Fibroblast of upper back skin (primary cell): Measurements from ENCODE around the gene CCSER1.
"Not testable (repeated sequence)": the region's sequence is repeated elsewhere in the genome, so short reads cannot be mapped to it uniquely, and the experiment has no call there.

ENCODE experiments used
- DNase-seq: peaks from one replicate; pipeline ENCODE4 v3.0.0-alpha.2; 2013

CCSER1 gene

GRCh38 chr4:91470671-91471070 lies 1343.5 kb downstream of the CCSER1 start:
- DNase-seq = no peak

GRCh38 chr4:91471280-91471679 lies 1344.1 kb downstream of the CCSER1 start:
- DNase-seq = no peak

DNA sequence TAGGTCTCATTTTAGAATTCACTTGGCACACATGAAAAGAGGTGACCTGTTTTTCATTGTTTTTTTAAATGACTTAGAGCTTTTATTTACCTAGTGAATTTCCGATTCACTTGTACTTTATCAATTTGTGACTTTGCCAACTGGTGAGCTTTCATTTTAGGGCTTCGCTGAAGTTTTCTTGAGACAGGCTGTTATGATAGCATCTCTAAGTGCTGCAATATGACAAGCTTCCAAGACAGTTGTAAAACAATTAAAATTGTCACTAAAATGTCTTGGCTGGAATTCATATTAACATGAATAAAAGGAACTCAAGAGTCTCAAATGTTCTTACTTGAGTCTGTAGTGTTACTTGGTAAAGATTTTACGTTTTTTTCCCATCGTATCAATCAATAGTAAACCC lies 1344.9 kb downstream of the CCSER1 start:
- no peak for DNase-seq

DNA sequence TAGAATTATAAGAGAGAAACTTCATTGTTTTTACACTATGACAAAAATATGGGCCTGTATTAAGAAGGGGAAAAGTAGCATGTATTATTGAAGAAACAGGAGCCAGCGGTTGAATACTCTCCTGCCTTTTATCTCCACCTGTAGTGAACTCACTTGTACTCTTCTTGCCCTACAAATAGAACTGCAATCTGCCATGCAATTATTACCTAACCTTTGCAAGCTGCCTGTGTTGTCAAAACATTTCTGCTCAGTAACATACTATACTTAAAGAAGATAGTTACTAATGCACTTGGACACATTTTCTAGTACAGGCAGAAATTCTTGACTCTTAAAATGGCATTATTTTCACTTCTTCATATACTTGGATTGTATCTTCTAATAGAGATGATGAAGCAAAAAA lies 1358.2 kb downstream of the CCSER1 start:
- DNase-seq = no peak

GRCh38 chr4:91488946-91489345 lies 1361.8 kb downstream of the CCSER1 start:
- no peak for DNase-seq

GRCh38 chr4:91497892-91498291 lies 1370.7 kb downstream of the CCSER1 start:
- no peak for DNase-seq

DNA sequence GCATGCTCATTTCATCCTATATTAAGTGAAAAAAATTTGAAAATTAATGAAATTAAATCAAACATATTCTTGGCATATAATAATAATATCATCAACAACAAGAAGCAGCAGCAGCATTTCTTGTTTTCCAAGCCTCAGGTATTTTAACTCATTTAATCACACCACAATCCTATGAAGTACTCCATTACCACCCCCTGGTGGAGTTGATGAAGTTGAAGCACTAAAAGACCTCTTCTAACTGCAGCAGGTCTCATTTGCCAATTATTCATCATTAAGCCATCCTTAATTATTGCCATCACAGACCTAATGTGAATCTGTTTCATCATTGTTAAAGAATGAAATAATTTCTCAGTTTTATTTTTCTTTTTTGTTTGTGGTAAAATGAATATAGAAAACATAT lies 1375.2 kb downstream of the CCSER1 start:
- no peak for DNase-seq

DNA sequence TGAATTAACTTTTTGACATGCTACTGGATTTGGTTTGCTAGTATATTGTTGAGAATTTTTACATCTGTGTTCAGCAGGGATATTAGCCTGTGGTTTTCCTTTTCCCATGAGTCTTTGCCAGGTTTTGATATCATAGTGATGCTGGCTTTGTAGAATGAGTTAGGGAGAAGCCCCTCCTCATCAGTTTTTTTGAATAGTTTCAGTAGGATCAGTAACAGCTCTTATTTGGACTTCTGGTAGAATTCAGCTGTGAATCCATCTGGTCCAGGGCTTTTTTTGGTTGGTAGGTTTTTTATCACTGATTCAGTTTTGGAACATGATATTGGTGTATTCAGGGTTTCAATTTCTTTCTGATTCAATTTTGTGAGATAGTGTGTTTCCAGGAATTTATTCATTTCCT lies 1386.1 kb downstream of the CCSER1 start:
- no peak for DNase-seq

GRCh38 chr4:91519155-91519554 lies 1392.0 kb downstream of the CCSER1 start:
- no peak for DNase-seq

DNA sequence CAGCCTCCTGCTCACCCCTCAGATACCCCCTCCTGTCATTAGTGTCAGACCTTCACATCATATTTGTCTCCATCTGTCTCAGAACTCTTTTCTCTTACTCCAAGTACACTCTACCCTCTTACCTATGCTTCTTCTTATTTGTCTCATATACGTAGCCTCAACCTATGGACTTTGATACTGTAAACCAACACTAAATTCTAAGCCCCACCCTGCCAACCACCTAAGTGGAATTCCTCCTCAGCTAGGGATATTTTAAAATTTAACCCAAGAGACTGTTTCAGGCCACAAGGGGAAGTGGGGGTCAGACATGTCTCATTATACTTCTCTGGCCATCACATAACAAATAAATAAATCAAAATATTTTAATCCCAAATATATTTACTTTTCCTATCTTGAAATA lies 1398.4 kb downstream of the CCSER1 start:
- no peak for DNase-seq

GRCh38 chr4:91527056-91527455 lies 1399.9 kb downstream of the CCSER1 start:
- DNase-seq = no peak

DNA sequence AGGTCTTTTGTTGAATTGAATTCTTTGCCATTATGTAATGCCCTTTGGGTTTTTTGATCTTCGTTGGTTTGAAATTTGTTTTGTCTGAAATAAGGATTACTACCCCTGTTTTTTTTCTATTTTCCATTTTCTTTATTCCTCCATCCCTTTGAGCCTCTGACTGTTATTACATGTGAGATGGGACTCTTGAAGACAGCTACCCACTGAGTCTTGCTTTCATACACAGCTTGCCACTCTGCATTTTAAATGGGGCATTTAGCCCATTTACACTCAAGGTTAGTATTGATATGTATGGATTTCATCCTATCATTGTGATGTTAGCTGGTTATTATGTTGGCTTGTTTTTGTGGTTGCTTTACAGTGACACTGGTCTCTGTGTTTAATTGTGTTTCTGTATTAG lies 1440.4 kb downstream of the CCSER1 start:
- DNase-seq = no peak

- no peak for DNase-seq
Measured at GRCh38 chr4:91577864-91578263, 1450.7 kb downstream of the CCSER1 start.

- DNase-seq = no peak
Measured at GRCh38 chr4:91590260-91590659, 1463.1 kb downstream of the CCSER1 start.

- DNase-seq = no peak
Measured at GRCh38 chr4:91592125-91592524, 1464.9 kb downstream of the CCSER1 start.

- no peak for DNase-seq
Measured at GRCh38 chr4:91596718-91597117, 1469.5 kb downstream of the CCSER1 start.

DNA sequence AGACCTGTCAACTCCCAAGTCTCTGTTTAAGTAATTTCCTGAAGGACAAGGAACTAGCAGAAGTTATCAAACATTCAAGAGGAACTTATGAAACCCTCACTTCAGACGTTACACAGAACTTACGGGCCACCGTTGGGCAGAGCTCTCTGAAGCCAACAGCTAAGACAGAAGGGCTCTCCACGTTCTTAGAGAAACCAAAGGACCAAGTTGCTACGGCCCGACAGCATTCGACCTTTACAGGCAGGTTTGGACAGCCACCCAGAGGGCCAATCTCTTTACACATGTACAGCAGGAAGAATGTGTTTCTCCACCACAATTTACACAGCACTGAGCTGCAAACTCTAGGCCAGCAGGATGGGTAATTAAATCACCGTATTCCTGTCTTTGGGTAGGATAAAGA lies 1471.5 kb downstream of the CCSER1 start:
- no peak for DNase-seq

DNA sequence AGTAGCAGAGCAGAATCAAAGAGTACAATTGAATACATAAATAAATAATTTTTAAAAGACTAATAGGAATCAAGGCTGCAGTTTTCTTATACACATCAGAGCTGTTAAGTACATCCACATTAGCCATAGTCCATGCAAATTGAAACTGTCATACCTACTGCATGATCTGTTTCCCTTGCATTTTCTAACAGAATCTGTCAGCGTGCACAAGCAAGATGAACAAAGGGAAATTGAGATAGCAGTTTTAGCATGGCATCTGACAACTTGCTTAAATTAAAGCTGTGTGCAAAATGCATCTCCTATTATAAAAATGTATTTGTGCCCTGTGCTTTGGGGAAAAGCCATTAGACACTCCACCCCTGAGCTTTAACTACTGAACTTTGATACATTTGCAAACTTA lies 1473.1 kb downstream of the CCSER1 start:
- DNase-seq = no peak

DNA sequence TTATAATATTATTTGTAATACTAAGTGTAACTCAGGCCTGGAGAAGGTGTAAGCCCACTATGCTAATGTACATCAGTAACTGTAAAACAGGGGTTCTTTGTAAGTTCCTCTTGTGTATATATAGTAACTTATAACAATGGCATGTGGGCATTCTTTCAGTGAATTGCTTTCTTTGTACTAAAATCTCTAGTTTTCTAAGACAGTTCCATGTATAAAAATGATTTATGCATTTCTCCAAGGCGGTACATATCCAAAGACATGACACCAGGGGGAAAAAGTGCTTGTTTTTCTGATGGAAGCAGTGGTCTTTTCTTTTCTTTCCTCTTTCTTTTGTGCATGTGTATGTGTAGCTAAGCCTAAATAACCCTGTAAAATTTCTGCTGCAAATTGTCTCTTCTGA lies 1474.2 kb downstream of the CCSER1 start:
- DNase-seq = no peak

DNA sequence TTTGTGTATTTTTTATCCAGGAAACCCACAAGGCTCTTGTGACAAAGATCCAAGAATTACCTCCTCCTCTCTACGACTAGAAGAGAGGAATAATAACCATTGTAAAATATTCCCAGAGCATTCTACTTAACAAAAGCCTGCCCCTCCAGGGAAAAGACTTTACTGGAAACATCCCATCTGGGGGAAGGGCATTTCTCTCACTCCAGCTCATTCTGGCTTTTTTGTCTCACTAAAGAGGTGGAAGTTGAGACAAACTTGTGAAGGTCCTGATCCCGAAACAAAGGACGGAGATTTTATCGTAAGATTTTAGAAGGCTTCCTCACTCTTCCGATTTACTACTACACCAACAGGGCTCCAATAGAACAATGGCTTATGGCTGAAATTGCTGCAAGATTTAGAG lies 1484.6 kb downstream of the CCSER1 start:
- DNase-seq = no peak

- no peak for DNase-seq
Measured at GRCh38 chr4:91620952-91621351, 1493.8 kb downstream of the CCSER1 start.

GRCh38 chr4:91621446-91621845 lies 1494.3 kb downstream of the CCSER1 start:
- DNase-seq = no peak

- DNase-seq = no peak
Measured at GRCh38 chr4:91622925-91623602, 1495.9 kb downstream of the CCSER1 start.

GRCh38 chr4:91623603-91623967 lies 1496.4 kb downstream of the CCSER1 start:
- DNase-seq = not testable (repeated sequence)

DNA sequence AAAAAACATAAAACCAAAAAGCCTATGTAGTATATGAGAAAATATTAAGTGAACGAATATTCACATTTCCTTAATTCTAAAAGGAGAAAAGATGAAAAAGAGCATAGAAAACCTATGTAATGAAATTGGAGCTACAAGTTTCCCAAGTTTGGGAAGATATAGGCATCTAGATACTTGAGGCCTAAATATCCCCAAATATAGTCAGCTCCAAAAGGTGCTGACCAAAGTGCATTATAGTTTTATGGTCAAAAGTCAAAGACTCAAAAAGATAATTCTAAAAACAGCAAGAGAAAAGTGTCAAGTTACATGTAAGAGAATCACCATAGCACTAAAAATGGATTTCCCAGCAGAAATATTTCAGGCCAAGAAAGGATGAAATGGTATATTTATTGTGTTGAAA lies 1502.9 kb downstream of the CCSER1 start:
- no peak for DNase-seq

GRCh38 chr4:91630764-91631163 lies 1503.6 kb downstream of the CCSER1 start:
- no peak for DNase-seq
